Immature natural killer cell (primary cell): ENCODE measurements around the gene STIM1. TPM values are rescaled to one million over a fixed set of nuclear protein-coding genes. Genes with fewer than 3 reads are reported as not detected.
A peak's percentile ranks its signal among the peaks of the same experiment; 100 is the strongest.
"Not testable (repeated sequence)": the region's sequence is repeated elsewhere in the genome, so short reads cannot be mapped to it uniquely, and the experiment has no call there.

Experiments
- DNase-seq, 3 donors: peaks; one replicate each; pipeline ENCODE4 v3.0.0; 2022; ENCODE audit warnings: mixed read lengths in 1 of 3
- H3K27ac Mint-ChIP-seq, 6 donors: one replicate each; pipeline ENCODE4 v1.8.0; 2020; ENCODE audit warnings: mixed read lengths in 6 of 6, mild to moderate bottlenecking in 5 of 6, inconsistent platforms in 4 of 6, moderate library complexity in 3 of 6
- H3K27me3 Mint-ChIP-seq, 3 donors: one replicate each; pipeline ENCODE4 v1.8.0; 2020 to 2021; ENCODE audit warnings: low read depth in 3 of 3, mild to moderate bottlenecking in 3 of 3, mixed read lengths in 3 of 3, moderate library complexity in 3 of 3, inconsistent platforms in 1 of 3
- H3K36me3 Mint-ChIP-seq, 3 donors: one replicate each; pipeline ENCODE4 v1.8.0; 2020; ENCODE audit warnings: mixed read lengths in 3 of 3, inconsistent platforms in 2 of 3, mild to moderate bottlenecking in 2 of 3
- H3K4me1 Mint-ChIP-seq, 2 donors: one replicate each; pipeline ENCODE4 v1.8.0; 2020; ENCODE audit warnings: inconsistent platforms in 2 of 2, mild to moderate bottlenecking in 2 of 2, mixed read lengths in 2 of 2, moderate library complexity in 1 of 2
- H3K4me3 Mint-ChIP-seq, 5 donors: one replicate each; pipeline ENCODE4 v1.8.0; 2020; ENCODE audit warnings: mild to moderate bottlenecking in 5 of 5, mixed read lengths in 5 of 5, inconsistent platforms in 3 of 5, moderate library complexity in 3 of 5
- H3K9me3 Mint-ChIP-seq, 6 donors: one replicate each; pipeline ENCODE4 v1.8.0; 2020; ENCODE audit warnings: mild to moderate bottlenecking in 6 of 6, mixed read lengths in 6 of 6, inconsistent platforms in 4 of 6, moderate library complexity in 3 of 6
- polyA plus RNA-seq, 3 donors: library from polyadenylated mRNA; unstranded; fragments of 300-500 nt; fragmentation: Illumina TruSeq; gene quantifications; one replicate each; pipeline ENCODE4 v1.2.3, GENCODE V29; 2021

The STIM1 gene
- polyA plus RNA-seq, 3 donors from 2014 or later = 28.7 to 53.1 (median 45.5) TPM

GRCh38 chr11:3890014-3890413 lies 34.5 kb downstream of the STIM1 start:
- Mint-ChIP-seq H3K9me3 (no peaks in the 10 kb centered on the region), H3K27ac (peak overlapping the region in 5 of 6 donors; percentile 32 to 67 (median 57)), H3K4me1 (peaks cover 78 to 88% of the 10 kb centered on the region in 2 donors), H3K36me3 (peaks cover 0 to 5% (median 0%) of the 10 kb centered on the region in 3 donors), H3K27me3 (no peaks in the 10 kb centered on the region), H3K4me3 (no peak overlapping the region)
- no peak for DNase-seq

- no peaks in the 10 kb centered on the region for H3K9me3 Mint-ChIP-seq
- no peak overlapping the region for H3K4me3 Mint-ChIP-seq
- H3K4me1 Mint-ChIP-seq = peaks cover 82 to 92% of the 10 kb centered on the region in 2 donors
- no peaks in the 10 kb centered on the region for H3K27me3 Mint-ChIP-seq
- H3K36me3 Mint-ChIP-seq = peaks cover 0 to 5% (median 0%) of the 10 kb centered on the region in 3 donors
- H3K27ac Mint-ChIP-seq = peak overlapping the region in 1 of 6 donors; percentile 45
- no peak for DNase-seq
These were observed 35.3 kb downstream of the STIM1 start for GRCh38 chr11:3890806-3891205.

- H3K27me3 Mint-ChIP-seq = no peaks in the 10 kb centered on the region
- peaks cover 0 to 5% (median 0%) of the 10 kb centered on the region in 3 donors for H3K36me3 Mint-ChIP-seq
- H3K9me3 Mint-ChIP-seq = no peaks in the 10 kb centered on the region
- H3K27ac Mint-ChIP-seq = peak overlapping the region in 4 of 6 donors; percentile 1 to 62 (median 30)
- H3K4me1 Mint-ChIP-seq = peaks cover 85 to 95% of the 10 kb centered on the region in 2 donors
- H3K4me3 Mint-ChIP-seq = no peak overlapping the region
- no peak for DNase-seq
These were observed 36.3 kb downstream of the STIM1 start for GRCh38 chr11:3891751-3892150.

- peaks cover 82 to 95% of the 10 kb centered on the region in 2 donors for H3K4me1 Mint-ChIP-seq
These were observed 36.7 kb downstream of the STIM1 start for GRCh38 chr11:3892156-3892555.

GRCh38 chr11:3893311-3893710 lies 37.8 kb downstream of the STIM1 start:
- no peak for DNase-seq
- Mint-ChIP-seq H3K4me3 (peak overlapping the region in 4 of 5 donors; percentile 49 to 68 (median 58)), H3K27me3 (no peaks in the 10 kb centered on the region), H3K9me3 (no peaks in the 10 kb centered on the region), H3K36me3 (peaks cover 0 to 5% (median 0%) of the 10 kb centered on the region in 3 donors), H3K4me1 (peaks cover 73 to 85% of the 10 kb centered on the region in 2 donors), H3K27ac (peak overlapping the region in 5 of 6 donors; percentile 26 to 91 (median 41))

More at GRCh38 chr11:3892156-3892555, 36.7 kb downstream of the STIM1 start:
- peaks cover 0 to 5% (median 0%) of the 10 kb centered on the region in 3 donors for H3K36me3 Mint-ChIP-seq
- no peaks in the 10 kb centered on the region for H3K9me3 Mint-ChIP-seq
- DNase-seq = no peak
- H3K27me3 Mint-ChIP-seq = no peaks in the 10 kb centered on the region
- peak overlapping the region in 4 of 6 donors; percentile 2 to 41 (median 16) for H3K27ac Mint-ChIP-seq
- peak overlapping the region in 2 of 5 donors; percentile 19 to 21 for H3K4me3 Mint-ChIP-seq

GRCh38 chr11:3894128-3894731 lies 38.8 kb downstream of the STIM1 start:
- peaks cover 0 to 5% (median 0%) of the 10 kb centered on the region in 3 donors for H3K36me3 Mint-ChIP-seq
- DNase-seq = no peak
- no peaks in the 10 kb centered on the region for H3K27me3 Mint-ChIP-seq
- peak overlapping the region; percentile 49 to 68 (median 63) for H3K4me3 Mint-ChIP-seq
- H3K4me1 Mint-ChIP-seq = peaks cover 67 to 77% of the 10 kb centered on the region in 2 donors
- peak overlapping the region; percentile 41 to 91 (median 83) for H3K27ac Mint-ChIP-seq
- H3K9me3 Mint-ChIP-seq = no peaks in the 10 kb centered on the region

GRCh38 chr11:3896644-3897043 lies 41.2 kb downstream of the STIM1 start:
- Mint-ChIP-seq H3K27ac (peak overlapping the region in 4 of 6 donors; percentile 6 to 70 (median 44)), H3K27me3 (no peaks in the 10 kb centered on the region), H3K9me3 (no peaks in the 10 kb centered on the region), H3K4me1 (peaks cover 59 to 71% of the 10 kb centered on the region in 2 donors), H3K4me3 (no peak overlapping the region), H3K36me3 (peaks cover 0 to 5% (median 0%) of the 10 kb centered on the region in 3 donors)
- DNase-seq = no peak

GRCh38 chr11:3900230-3900629 lies 44.8 kb downstream of the STIM1 start:
- H3K4me3 Mint-ChIP-seq, DNase-seq, H3K9me3 Mint-ChIP-seq, H3K36me3 Mint-ChIP-seq, H3K27me3 Mint-ChIP-seq: not testable (repeated sequence)
- Mint-ChIP-seq H3K4me1 (peaks cover 58 to 72% of the 10 kb centered on the region in 2 donors), H3K27ac (peak overlapping the region in 1 of 6 donors; percentile 12)

- Mint-ChIP-seq H3K36me3 (no peaks in the 10 kb centered on the region), H3K4me1 (peaks cover 57 to 69% of the 10 kb centered on the region in 2 donors), H3K9me3 (no peaks in the 10 kb centered on the region), H3K27me3 (no peaks in the 10 kb centered on the region), H3K4me3 (peak overlapping the region in 2 of 5 donors; percentile 10 to 21), H3K27ac (peak overlapping the region in 5 of 6 donors; percentile 20 to 73 (median 42))
- no peak for DNase-seq
These were observed 46.0 kb downstream of the STIM1 start for GRCh38 chr11:3901249-3902025.

GRCh38 chr11:3902441-3902840 lies 47.0 kb downstream of the STIM1 start:
- Mint-ChIP-seq H3K27me3 (no peaks in the 10 kb centered on the region), H3K4me3 (peak overlapping the region; percentile 12 to 65 (median 54)), H3K27ac (peak overlapping the region in 5 of 6 donors; percentile 42 to 83 (median 55)), H3K36me3 (no peaks in the 10 kb centered on the region), H3K4me1 (peaks cover 62 to 71% of the 10 kb centered on the region in 2 donors), H3K9me3 (no peaks in the 10 kb centered on the region)
- DNase-seq = no peak

GRCh38 chr11:3903207-3903896 lies 47.9 kb downstream of the STIM1 start:
- Mint-ChIP-seq H3K27me3 (no peaks in the 10 kb centered on the region), H3K36me3 (no peaks in the 10 kb centered on the region), H3K4me1 (peaks cover 67 to 78% of the 10 kb centered on the region in 2 donors), H3K27ac (peak overlapping the region; percentile 42 to 85 (median 68)), H3K9me3 (no peaks in the 10 kb centered on the region), H3K4me3 (peak overlapping the region in 4 of 5 donors; percentile 49 to 73 (median 58))
- DNase-seq = no peak

- peak overlapping the region; percentile 42 to 87 (median 56) for H3K27ac Mint-ChIP-seq
- no peaks in the 10 kb centered on the region for H3K9me3 Mint-ChIP-seq
- no peaks in the 10 kb centered on the region for H3K27me3 Mint-ChIP-seq
- no peaks in the 10 kb centered on the region for H3K36me3 Mint-ChIP-seq
- DNase-seq = no peak
- H3K4me1 Mint-ChIP-seq = peaks cover 73 to 86% of the 10 kb centered on the region in 2 donors
- H3K4me3 Mint-ChIP-seq = peak overlapping the region in 3 of 5 donors; percentile 15 to 47 (median 15)
These were observed 48.8 kb downstream of the STIM1 start for GRCh38 chr11:3904228-3904627.

- Mint-ChIP-seq H3K9me3 (no peaks in the 10 kb centered on the region), H3K27ac (peak overlapping the region; percentile 42 to 87 (median 56)), H3K4me3 (peak overlapping the region in 3 of 5 donors; percentile 16 to 47 (median 28)), H3K27me3 (no peaks in the 10 kb centered on the region), H3K4me1 (peaks cover 78 to 93% of the 10 kb centered on the region in 2 donors), H3K36me3 (no peaks in the 10 kb centered on the region)
- no peak for DNase-seq
These were observed 49.9 kb downstream of the STIM1 start for GRCh38 chr11:3905080-3905953.
